Lung (tissue), 12 donors: ENCODE data around the gene ZNF599. TPM values are rescaled to one million over a fixed set of nuclear protein-coding genes. Genes with fewer than 3 reads are reported as not detected.
"Not testable (repeated sequence)": the region's sequence is repeated elsewhere in the genome, so short reads cannot be mapped to it uniquely, and the experiment has no call there.

Source experiments
- ATAC-seq: fragments of 200-7000 bp; cut with Tn5 transposase; one replicate; pipeline ENCODE4 v1.9.1; 2020; ENCODE audit warnings: moderate number of reproducible peaks; ENCODE audit not compliant: insufficient read depth, low FRiP score
- DNase-seq, 3 donors: peaks; one replicate each; pipeline ENCODE4 v3.0.0-alpha.2; 2013 to 2017
- H3K27ac ChIP-seq, 2 donors: one replicate each; pipeline ENCODE4 v1.5.1; 2013; ENCODE audit warnings: mild to moderate bottlenecking in 2 of 2, moderate library complexity in 2 of 2, control low read depth in 1 of 2, inconsistent platforms in 1 of 2, low read depth in 1 of 2, low read length in 1 of 2
- H3K27me3 ChIP-seq, 3 donors: one replicate each; pipeline ENCODE4 v1.5.1; 2013; ENCODE audit warnings: low read length in 2 of 3; ENCODE audit not compliant: control insufficient read depth in 3 of 3, insufficient read depth in 3 of 3
- H3K36me3 ChIP-seq, 4 donors: one replicate each; pipeline ENCODE4 v1.5.1; 2013; ENCODE audit warnings: low read length in 4 of 4, mild to moderate bottlenecking in 1 of 4, moderate library complexity in 1 of 4; ENCODE audit not compliant: control insufficient read depth in 4 of 4, insufficient read depth in 4 of 4
- H3K4me1 ChIP-seq, 5 donors: one replicate each; pipeline ENCODE4 v1.5.1; 2013; ENCODE audit warnings: low read length in 5 of 5, mild to moderate bottlenecking in 2 of 5, moderate library complexity in 1 of 5; ENCODE audit not compliant: control insufficient read depth in 5 of 5, insufficient read depth in 5 of 5
- H3K4me3 ChIP-seq: one replicate; pipeline ENCODE4 v1.5.1; 2013; ENCODE audit warnings: mild to moderate bottlenecking, control low read depth, moderate library complexity
- H3K9ac ChIP-seq, 2 donors: one replicate each; pipeline ENCODE4 v1.5.1; 2013; ENCODE audit warnings: low read length in 2 of 2, control low read depth in 1 of 2; ENCODE audit not compliant: insufficient read depth in 1 of 2
- H3K9me3 ChIP-seq, 4 donors: one replicate each; pipeline ENCODE4 v1.5.1; 2013; ENCODE audit warnings: low read length in 3 of 4, mild to moderate bottlenecking in 1 of 4, moderate library complexity in 1 of 4; ENCODE audit not compliant: control insufficient read depth in 4 of 4, insufficient read depth in 3 of 4
- WGBS, 2 donors: extraction: QIAGEN DNeasy Blood & Tissue Kit; methylation state at CpG; one replicate each; pipeline ENCODE4 v1.1.7; 2013; 5-methylcytosine and 5-hydroxymethylcytosine counted together
- polyA plus RNA-seq, 2 donors: library from polyadenylated mRNA; stranded (reverse); fragments of 200-250 nt; gene quantifications; one replicate each; pipeline ENCODE4 v1.2.1, GENCODE V29; 2013
- total RNA-seq, 2 donors: library from RNA; depleted of rRNA in 1 of 2; stranded (reverse); fragments of >200 nt in 1 of 2; gene quantifications; one replicate each; pipeline ENCODE4 v1.2.1, GENCODE V29; 2014 to 2021
- TF ChIP-seq, protein P1 (sequence below): IDR thresholded peaks from 2 replicates; pipeline ENCODE4 v1.5.1; 2012; ENCODE audit warnings: mild to moderate bottlenecking; ENCODE audit errors: control extremely low read depth, extremely low read depth
- donor health status: control.
- donor health status: control.
- donor health status: Bipolar disorder and iron deficiency.
- donor health status: healthy.
- donor health status: DM: yes; HTN: yes; CAD: no.

The ZNF599 gene
- total and polyA plus RNA-seq, 4 donors = 3.6 to 11.2 (median 6.6) TPM

DNA sequence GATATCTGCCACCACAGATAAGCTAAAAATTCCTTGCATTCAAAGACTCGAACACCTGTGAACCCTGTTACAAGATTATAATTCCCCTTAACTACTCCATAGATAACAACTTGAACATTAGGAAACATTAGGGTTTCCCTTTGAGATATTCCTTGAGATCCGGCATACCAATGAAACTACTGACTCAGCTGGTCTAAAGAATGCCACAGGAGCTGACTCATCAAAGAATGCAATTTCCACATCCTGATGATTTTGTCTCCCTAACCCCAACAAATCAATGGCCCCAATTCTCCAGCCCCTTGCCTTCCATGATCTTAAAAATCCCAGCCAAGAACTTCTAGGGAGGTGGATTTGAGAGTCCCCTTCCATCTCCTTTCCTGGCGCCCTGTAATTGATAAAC is 35.6 kb upstream of the ZNF599 start:
- no peak overlapping the region for H3K9ac ChIP-seq
- H3K9me3 ChIP-seq = peaks cover 0 to 12% (median 2%) of the 10 kb centered on the region in 4 donors
- TF ChIP-seq, protein P1, sequence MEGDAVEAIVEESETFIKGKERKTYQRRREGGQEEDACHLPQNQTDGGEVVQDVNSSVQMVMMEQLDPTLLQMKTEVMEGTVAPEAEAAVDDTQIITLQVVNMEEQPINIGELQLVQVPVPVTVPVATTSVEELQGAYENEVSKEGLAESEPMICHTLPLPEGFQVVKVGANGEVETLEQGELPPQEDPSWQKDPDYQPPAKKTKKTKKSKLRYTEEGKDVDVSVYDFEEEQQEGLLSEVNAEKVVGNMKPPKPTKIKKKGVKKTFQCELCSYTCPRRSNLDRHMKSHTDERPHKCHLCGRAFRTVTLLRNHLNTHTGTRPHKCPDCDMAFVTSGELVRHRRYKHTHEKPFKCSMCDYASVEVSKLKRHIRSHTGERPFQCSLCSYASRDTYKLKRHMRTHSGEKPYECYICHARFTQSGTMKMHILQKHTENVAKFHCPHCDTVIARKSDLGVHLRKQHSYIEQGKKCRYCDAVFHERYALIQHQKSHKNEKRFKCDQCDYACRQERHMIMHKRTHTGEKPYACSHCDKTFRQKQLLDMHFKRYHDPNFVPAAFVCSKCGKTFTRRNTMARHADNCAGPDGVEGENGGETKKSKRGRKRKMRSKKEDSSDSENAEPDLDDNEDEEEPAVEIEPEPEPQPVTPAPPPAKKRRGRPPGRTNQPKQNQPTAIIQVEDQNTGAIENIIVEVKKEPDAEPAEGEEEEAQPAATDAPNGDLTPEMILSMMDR = no peak
- no peaks in the 10 kb centered on the region for H3K36me3 ChIP-seq
- peaks cover 0 to 2% (median 0%) of the 10 kb centered on the region in 3 donors for H3K27me3 ChIP-seq
- ATAC-seq (no peak), DNase-seq (no peak)
- 90 to 94% methylated on average over 3 of the region's 3 CpGs for WGBS, 2 donors
- no peak overlapping the region for H3K4me3 ChIP-seq
- H3K4me1 ChIP-seq = no peaks in the 10 kb centered on the region
- H3K27ac ChIP-seq = no peak overlapping the region

DNA sequence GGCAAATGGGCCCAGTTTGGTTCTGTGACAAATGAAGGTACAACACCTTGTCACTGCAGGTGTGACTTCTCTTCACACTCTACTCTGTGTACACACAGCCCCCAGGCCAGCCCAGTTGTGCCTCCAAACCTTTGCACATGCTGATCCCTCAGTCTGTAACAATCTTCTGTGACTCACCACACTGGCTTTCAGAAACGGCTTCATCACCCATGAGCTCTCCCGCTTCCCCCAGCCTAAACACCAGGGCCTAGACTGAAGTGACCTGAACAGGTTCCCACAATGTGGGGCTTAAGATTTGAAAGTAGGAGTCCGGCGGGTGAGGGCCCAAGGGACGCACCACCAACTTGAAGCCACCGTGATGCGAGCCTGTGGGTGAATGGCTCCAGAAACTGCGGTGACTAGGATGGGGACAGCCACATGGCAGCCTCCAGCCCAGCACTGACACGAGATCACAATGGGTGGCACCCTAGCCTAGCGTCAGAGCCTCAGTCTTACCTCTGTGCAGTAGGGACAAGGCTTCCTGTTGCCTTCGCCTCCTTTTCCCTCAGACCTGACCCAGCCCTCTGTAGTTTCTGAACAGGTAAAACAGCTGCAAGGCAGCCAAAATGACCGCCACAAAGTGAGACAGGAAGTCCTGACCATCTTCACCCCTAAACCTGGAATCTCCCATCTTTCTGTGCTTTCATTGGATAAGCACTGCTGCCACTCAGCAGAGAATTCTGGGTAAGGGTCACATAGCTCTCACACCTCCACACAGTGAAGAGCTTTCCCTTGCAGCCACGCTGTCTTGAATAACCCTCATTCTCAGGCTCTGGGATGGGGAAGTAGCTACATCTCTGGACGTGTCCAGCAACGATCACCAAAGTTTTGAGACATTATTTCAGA is 34.2 kb upstream of the ZNF599 start:
- DNase-seq = no peak
- peaks cover 0 to 11% (median 2%) of the 10 kb centered on the region in 4 donors for H3K9me3 ChIP-seq
- TF ChIP-seq, protein P1 = no peak
- H3K4me3 ChIP-seq = no peak overlapping the region
- H3K9ac ChIP-seq = no peak overlapping the region
- no peak for ATAC-seq
- 93 to 94% methylated on average over 15 of the region's 15 CpGs for WGBS, 2 donors
- H3K4me1 ChIP-seq = no peaks in the 10 kb centered on the region
- H3K36me3 ChIP-seq = no peaks in the 10 kb centered on the region
- H3K27ac ChIP-seq = no peak overlapping the region
- peaks cover 0 to 2% (median 0%) of the 10 kb centered on the region in 3 donors for H3K27me3 ChIP-seq

GRCh38 chr19:34804115-34804514 is 31.1 kb upstream of the ZNF599 start:
- H3K4me3 ChIP-seq = no peak overlapping the region

GRCh38 chr19:34796953-34797352 is 23.9 kb upstream of the ZNF599 start:
- H3K4me3 ChIP-seq, H3K27ac ChIP-seq, H3K4me1 ChIP-seq, ATAC-seq, H3K9ac ChIP-seq, DNase-seq, H3K27me3 ChIP-seq, H3K36me3 ChIP-seq, H3K9me3 ChIP-seq: not testable (repeated sequence)
- 87 to 91% methylated on average over 5 to 6 of the region's 6 CpGs for WGBS, 2 donors

More at GRCh38 chr19:34804115-34804514, 31.1 kb upstream of the ZNF599 start:
- Histone ChIP-seq H3K27ac (no peak overlapping the region), H3K9ac (no peak overlapping the region), H3K9me3 (peaks cover 0 to 11% (median 4%) of the 10 kb centered on the region in 4 donors), H3K27me3 (peaks cover 0 to 2% (median 0%) of the 10 kb centered on the region in 3 donors), H3K4me1 (no peaks in the 10 kb centered on the region), H3K36me3 (no peaks in the 10 kb centered on the region)
- WGBS, 2 donors = 89% methylated on average over 4 of the region's 4 CpGs
- ATAC-seq (no peak), DNase-seq (no peak)
- TF ChIP-seq, protein P1 = no peak
